Loucy (cell line): ENCODE data around the gene RBM33.

ENCODE experiments used
- CTCF ChIP-seq: fragments of 200-600 bp; sonication (generic); conservative IDR thresholded peaks from 2 replicates; pipeline ENCODE4 v1.5.1; 2014; ENCODE audit warnings: mild to moderate bottlenecking, antibody characterized with exemption, low read length
- EZH2phosphoT487 ChIP-seq: fragments of 200-600 bp; IDR thresholded peaks from 2 replicates; pipeline ENCODE4 v1.6.1; 2018; ENCODE audit warnings: antibody characterized with exemption, mild to moderate bottlenecking, moderate library complexity, borderline replicate concordance

- no peak for TF ChIP-seq CTCF
- no peak for TF ChIP-seq EZH2phosphoT487
Measured at GRCh38 chr7:155811895-155812761, 167.7 kb downstream of the RBM33 start, which contains the start of gene SHH.
